Measurements from ENCODE around the gene COBL. TPM values are rescaled to one million over a fixed set of nuclear protein-coding genes. Genes with fewer than 3 reads are reported as not detected.

COBL gene
- total and polyA plus RNA-seq, 2 of the 4 experiments (the other 2 are of a cell fraction): under 0.01 TPM; not detected in 1

DNA sequence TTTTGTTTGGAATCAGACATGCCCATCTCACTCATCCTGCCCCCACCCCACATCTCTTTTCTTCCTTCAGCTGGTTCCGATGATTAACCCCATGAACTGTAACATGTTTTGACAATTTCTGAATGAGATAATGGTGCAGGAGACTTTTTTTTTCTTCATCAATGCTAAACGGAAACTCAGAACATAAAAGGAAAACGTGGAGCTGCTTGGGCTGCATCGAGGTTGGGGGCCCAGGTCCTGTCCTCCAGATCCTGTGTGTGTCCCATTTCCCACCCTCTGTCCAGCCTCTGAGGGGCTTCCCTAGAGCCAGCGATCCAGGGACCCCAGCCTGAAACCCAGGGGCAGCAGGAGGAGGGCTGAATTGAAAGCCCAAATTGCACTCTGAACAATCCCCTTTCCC is 270.1 kb downstream of the COBL start:
- no peak overlapping the region for H3K4me2 ChIP-seq (ENCODE audit: low read depth, low read length)

More for the DNA sequence above, 270.1 kb downstream of the COBL start:
- H2BK120ac ChIP-seq (ENCODE audit: low read depth, low read length): 0 out of 2 replicates have a peak overlapping the region, but pooled peaks have one; percentile 23
- no peak overlapping the region for H3K14ac ChIP-seq (replicated peaks; ENCODE audit: low read depth, low read length)
- no peak overlapping the region for H3K4me3 ChIP-seq (ENCODE audit: insufficient read depth, low read depth, low read length)
- ATAC-seq (ENCODE audit: low read depth): no peak
- no peak overlapping the region for H3K9ac ChIP-seq (ENCODE audit: low read depth, low read length)
- no peaks in the 10 kb centered on the region; the same call in 1 of the 2 replicates for H3K9me3 ChIP-seq (ENCODE audit: control insufficient read depth, insufficient read depth, low read length)
- H3K79me1 ChIP-seq (ENCODE audit: low read depth in 1 of 2, low read length in 2 of 2): no peaks in the 10 kb centered on the region
- dilution Hi-C loops (cut with HindIII; ENCODE audit: low sequenced_read_pairs, unreplicated experiment) (no loop called here), intact Hi-C loops (cut with micrococcal nuclease) (no loop called here), in situ Hi-C loops (cut with MboI; ENCODE audit: low sequenced_read_pairs) (no loop called here)
- H3K36me3 ChIP-seq (ENCODE audit: control insufficient read depth, insufficient read depth, low read length): no peaks in the 10 kb centered on the region
- ChIA-PET CTCF (no interaction called here), POLR2A (ENCODE audit: unreplicated experiment) (no interaction called here)
- peaks cover 42% of the 10 kb centered on the region for H3K27me3 ChIP-seq (ENCODE audit: control insufficient read depth, insufficient read depth, low read length)
- peaks cover 4% of the 10 kb centered on the region; the same call in 1 of the 2 replicates for H4K20me1 ChIP-seq (ENCODE audit: insufficient read depth, low read length)
- H3K56ac ChIP-seq (ENCODE audit: extremely low read depth, insufficient read depth, low read length): no peak overlapping the region
- H3K27ac ChIP-seq (ENCODE audit: insufficient read depth, low read length): no peak overlapping the region
- no peak overlapping the region for H2BK5ac ChIP-seq (ENCODE audit: low read depth, low read length, poor library complexity, severe bottlenecking)
- peaks cover 3% of the 10 kb centered on the region; the same call in 1 of the 2 replicates for H3K9me1 ChIP-seq (ENCODE audit: insufficient read depth, low read length)
- no CpG with 5 or more reads among the region's 5 CpGs for WGBS, 2 experiments (ENCODE audit: extremely low coverage in 2 of 2, insufficient read length in 1 of 2)
- TF ChIP-seq MXI1 (IDR thresholded peaks at IDR 0.05; ENCODE audit: borderline replicate concordance, low read depth, low read length): no peak
- TF ChIP-seq RFX5 (IDR thresholded peaks at IDR 0.05; ENCODE audit: low read depth, low read length): no peak
- TF ChIP-seq SMC3 (IDR thresholded peaks at IDR 0.05; ENCODE audit: low read depth, low read length): no peak
- TF ChIP-seq BHLHE40 (IDR thresholded peaks at IDR 0.05; ENCODE audit: low read depth, low read length): no peak
- no peak for TF ChIP-seq RCOR1 (IDR thresholded peaks at IDR 0.05; ENCODE audit: insufficient replicate concordance, low read length)
- TF ChIP-seq RAD21 (IDR thresholded peaks at IDR 0.05; ENCODE audit: low read length): no peak
- TF ChIP-seq CEBPB (IDR thresholded peaks at IDR 0.05; ENCODE audit: low read depth, low read length): no peak
- TF ChIP-seq NFE2L2 (IDR thresholded peaks at IDR 0.05; ENCODE audit: low read depth, low read length): no peak
- TF ChIP-seq POLR2A (IDR thresholded peaks at IDR 0.05; ENCODE audit: low read depth, low read length): no peak
- H3K4me1 ChIP-seq (ENCODE audit: control insufficient read depth, insufficient read depth, low read length): peaks cover 10% of the 10 kb centered on the region
- H4K5ac ChIP-seq (ENCODE audit: low read depth, low read length): no peak overlapping the region
- no peak overlapping the region for H4K8ac ChIP-seq (ENCODE audit: low read depth in 2 of 2, low read length in 2 of 2)
- H2AFZ ChIP-seq (replicated peaks; ENCODE audit: low read length, poor library complexity): peak overlapping the region; percentile 61
- no peak overlapping the region for H3K4ac ChIP-seq (ENCODE audit: low read depth, low read length)
- no peak overlapping the region for H2AK5ac ChIP-seq (ENCODE audit: low read depth, low read length)
- no TSS peak for BruUV-seq (replicated peaks)
- H3K18ac ChIP-seq (ENCODE audit: low read depth, low read length): no peak overlapping the region
- H2AK9ac ChIP-seq (replicated peaks; ENCODE audit: low read depth, low read length, poor library complexity): no peak overlapping the region
- 0 out of 2 replicates have a peak overlapping the region, but pooled peaks have one; percentile 35 for H2BK20ac ChIP-seq (ENCODE audit: low read depth, low read length)
- H4K91ac ChIP-seq (ENCODE audit: insufficient read depth, low read depth, low read length): no peak overlapping the region
- no peak for DNase-seq
- H2BK15ac ChIP-seq (ENCODE audit: low read depth, low read length): no peak overlapping the region
- no peak overlapping the region for H3K23ac ChIP-seq (ENCODE audit: low read depth, low read length)

Measured in IMR-90 (cell line).